HepG2 (cell line): ENCODE data around the gene ANKMY2. TPM values are rescaled to one million over a fixed set of nuclear protein-coding genes. Genes with fewer than 3 reads are reported as not detected.

Experiments used
- DPF2 ChIP-seq: sonication (generic); formaldehyde crosslinking; IDR thresholded peaks from 2 replicates; pipeline ENCODE4 v1.4.0; 2020; ENCODE audit warnings: mild to moderate bottlenecking, low read depth, missing genetic modification reagents, borderline replicate concordance
- JUN ChIP-seq: sonication (generic); formaldehyde crosslinking; IDR thresholded peaks from 2 replicates; pipeline ENCODE4 v1.4.0; 2020; ENCODE audit warnings: mild to moderate bottlenecking, missing genetic modification reagents
- NBN ChIP-seq: fragments of 450-650 bp; conservative IDR thresholded peaks from 2 replicates; pipeline ENCODE4 v1.6.1; 2017
- PHF5A ChIP-seq: IDR thresholded peaks from one replicate; pipeline ENCODE4 v1.6.1; 2018; ENCODE audit warnings: low read depth, missing genetic modification reagents; ENCODE audit not compliant: unreplicated experiment
- RBM39 ChIP-seq: fragments of 200-400 bp; formaldehyde crosslinking; IDR thresholded peaks from one replicate; pipeline ENCODE4 v1.6.1; 2018; ENCODE audit warnings: antibody characterized with exemption, mild to moderate bottlenecking, low read depth, low read length; ENCODE audit not compliant: poor library complexity, severe bottlenecking
- SMAD9 ChIP-seq: sonication (generic); formaldehyde crosslinking; IDR thresholded peaks from 2 replicates; pipeline ENCODE4 v1.5.1; 2020; ENCODE audit warnings: mild to moderate bottlenecking, missing genetic modification reagents
- STAG1 ChIP-seq: sonication (generic); formaldehyde crosslinking; IDR thresholded peaks from 2 replicates; pipeline ENCODE4 v1.4.0; 2020; ENCODE audit warnings: missing genetic modification reagents
- ZBTB40 ChIP-seq, 2 experiments: fragments of 450-650 bp in 1 of 2; sonication (generic) in 1 of 2; formaldehyde crosslinking in 1 of 2; IDR thresholded peaks; 2 replicates each; pipeline versions ENCODE4 v1.6.1 to v1.8.0; 2016 to 2022; ENCODE audit warnings: antibody characterized with exemption in 1 of 2, mild to moderate bottlenecking in 1 of 2, missing genetic modification reagents in 1 of 2
- ZNF382 ChIP-seq: sonication (generic); formaldehyde crosslinking; IDR thresholded peaks from 2 replicates; pipeline ENCODE4 v1.5.0; 2020; ENCODE audit warnings: missing genetic modification reagents, mild to moderate bottlenecking, borderline replicate concordance
- ZNF414 ChIP-seq: sonication (generic); formaldehyde crosslinking; IDR thresholded peaks from 2 replicates; pipeline ENCODE4 v1.5.0; 2020; ENCODE audit warnings: missing genetic modification reagents
- ZNF558 ChIP-seq: sonication (generic); formaldehyde crosslinking; IDR thresholded peaks from 2 replicates; pipeline ENCODE4 v1.9.0; 2022; ENCODE audit warnings: mild to moderate bottlenecking, missing genetic modification reagents, borderline replicate concordance
- ZNF572 ChIP-seq: sonication (generic); formaldehyde crosslinking; IDR thresholded peaks from 2 replicates; pipeline ENCODE4 v1.5.1; 2020; ENCODE audit warnings: mild to moderate bottlenecking, missing genetic modification reagents
- ZNF770 ChIP-seq: sonication (generic); formaldehyde crosslinking; IDR thresholded peaks from 2 replicates; pipeline ENCODE4 v1.5.0; 2020; ENCODE audit warnings: mild to moderate bottlenecking, missing genetic modification reagents
- ZUFSP ChIP-seq: sonication (generic); formaldehyde crosslinking; IDR thresholded peaks from 2 replicates; pipeline ENCODE4 v1.9.0; 2021; ENCODE audit warnings: missing genetic modification reagents, mild to moderate bottlenecking, borderline replicate concordance
- polyA plus RNA-seq, 8 experiments: library from polyadenylated mRNA; depleted of rRNA in 3 of 8; stranded (reverse) in 7 of 8; unstranded in 1 of 8; fragments of >200 nt; fragmentation: Illumina TruSeq in 4 of 8; extraction: Trizol in 4 of 8; gene quantifications; 2 replicates each; pipeline versions ENCODE4 v1.2.1 to v1.2.3, GENCODE V29; 2011 to 2016; ENCODE audit warnings: low read depth in 4 of 8, missing spikeins in 1 of 8, mixed read lengths in 1 of 8; ENCODE audit not compliant: insufficient read depth in 1 of 8
- total RNA-seq, 5 experiments: library from RNA; depleted of rRNA; stranded (reverse); fragments of >200 nt; fragmentation: Illumina TruSeq; extraction: Trizol; gene quantifications; 2 replicates each; pipeline ENCODE4 v1.2.3, GENCODE V29; 2016; ENCODE audit warnings: low read depth in 1 of 5

Gene ANKMY2
- total and polyA plus RNA-seq, 2 of the 13 experiments (the other 11 are each of a cell fraction or from before 2014, with no cell fraction given), result 12.2 to 21.6 TPM

GRCh38 chr7:16645593-16646471 is at the start of gene ANKMY2, which contains the start of gene BZW2 (continued):
- TF ChIP-seq ZNF414 (CRISPR knock-in tag), result peak; percentile 89
- no peak for TF ChIP-seq DPF2 (CRISPR knock-in tag)
- peak; percentile 11; the same call in 1 of the 2 replicates for TF ChIP-seq ZNF770 (CRISPR knock-in tag)
- no peak for TF ChIP-seq SMAD9 (CRISPR knock-in tag)
- TF ChIP-seq RBM39, result peak; percentile 94
- no peak for TF ChIP-seq ZNF382 (CRISPR knock-in tag)
- TF ChIP-seq ZNF572 (CRISPR knock-in tag), result no peak
- peak; percentile 10; the same call in 1 of the 2 replicates for TF ChIP-seq STAG1 (CRISPR knock-in tag)
- no peak for TF ChIP-seq NBN
- TF ChIP-seq ZBTB40 (IDR thresholded peaks at IDR 0.05), result no peak
- peak; percentile 13 for TF ChIP-seq ZBTB40 (CRISPR knock-in tag; IDR thresholded peaks at IDR 0.05)
- TF ChIP-seq ZNF558, result no peak
- TF ChIP-seq ZUFSP (CRISPR knock-in tag), result no peak
- peak; percentile 56 for TF ChIP-seq PHF5A (CRISPR knock-in tag)
- TF ChIP-seq JUN, result peak; percentile 67; the same call in 1 of the 2 replicates
